GM19397 (cell line): Measurements from ENCODE around the gene BEX5.
"Not testable (repeated sequence)": the region's sequence is repeated elsewhere in the genome, so short reads cannot be mapped to it uniquely, and the experiment has no call there.

Source experiments
- ATAC-seq: cut with Tn5 transposase; IDR thresholded peaks from one replicate; pipeline ENCODE4 v1.9.1; 2021; ENCODE audit warnings: mild to moderate bottlenecking, moderate library complexity; ENCODE audit not compliant: unreplicated experiment

BEX5 gene

GRCh38 chrX:102155806-102156179, at the start of gene BEX5:
TSS of gene BEX5 (minus strand) at chrX:102155977. CDS start at chrX:102154265, 1,712 bp downstream.
- ATAC-seq, result peak; percentile 74

GRCh38 chrX:102185967-102186720, 30.4 kb upstream of the BEX5 start:
- no peak for ATAC-seq

GRCh38 chrX:102154900-102155805, 624 bp downstream of the BEX5 start:
- ATAC-seq, result peak; percentile 40

- no peak for ATAC-seq
Measured at GRCh38 chrX:102154218-102154860, 1.4 kb downstream of the BEX5 start.

GRCh38 chrX:102142274-102142673, 13.5 kb downstream of the BEX5 start, which contains the start of gene TCEAL6:
TSS of gene TCEAL6 (minus strand) at chrX:102142481.
- not testable (repeated sequence) for ATAC-seq

GRCh38 chrX:102141631-102142030, 14.1 kb downstream of the BEX5 start:
- not testable (repeated sequence) for ATAC-seq

GRCh38 chrX:102140876-102141275, 14.9 kb downstream of the BEX5 start:
- ATAC-seq, result not testable (repeated sequence)

GRCh38 chrX:102138064-102138463, 17.7 kb downstream of the BEX5 start:
- no peak for ATAC-seq

- no peak for ATAC-seq
Measured at GRCh38 chrX:102129473-102129872, 26.3 kb downstream of the BEX5 start.

- ATAC-seq, result no peak
Measured at GRCh38 chrX:102126863-102127262, 28.9 kb downstream of the BEX5 start.

GRCh38 chrX:102126080-102126818, 29.5 kb downstream of the BEX5 start:
- ATAC-seq, result not testable (repeated sequence)

GRCh38 chrX:102125436-102125835, 30.3 kb downstream of the BEX5 start, which contains the start of gene TCEAL2:
TSS of gene TCEAL2 (plus strand) at chrX:102125679. CDS start at chrX:102126831, 1,152 bp downstream.
- not testable (repeated sequence) for ATAC-seq

GRCh38 chrX:102125014-102125413, 30.8 kb downstream of the BEX5 start:
- not testable (repeated sequence) for ATAC-seq

GRCh38 chrX:102115748-102116147, 40.0 kb downstream of the BEX5 start:
- no peak for ATAC-seq

GRCh38 chrX:102113367-102113766, 42.4 kb downstream of the BEX5 start:
- no peak for ATAC-seq
